H1 (cell line): Measurements from ENCODE around the gene FGF3. TPM values are rescaled to one million over a fixed set of nuclear protein-coding genes. Genes with fewer than 3 reads are reported as not detected.

Experiments used
- CTCF ChIA-PET: fragments of 300-600 bp; sonication (Branson Sonifier 250); formaldehyde crosslinking; loops from one replicate; lab custom pipeline; 2021; ENCODE audit not compliant: partially characterized antibody; lab: Charles Lee
- POLR2A ChIA-PET: fragments of 300-600 bp; sonication (Branson Sonifier 250); formaldehyde crosslinking; loops from one replicate; lab custom pipeline; 2021; ENCODE audit warnings: inconsistent platforms; ENCODE audit not compliant: partially characterized antibody; lab: Charles Lee
- DNase-seq, 2 experiments: peaks; one replicate each; pipeline versions ENCODE4 v3.0.0 to v3.0.0-alpha.2; 2010 to 2022; ENCODE audit warnings: low spot score in 2 of 2, low read depth in 1 of 2, mixed read lengths in 1 of 2
- FAIRE-seq: peaks from 2 replicates; lab custom pipeline; 2011; peaks lifted over from hg19 to GRCh38; lab: Jason Lieb, UNC
- H2AFZ ChIP-seq: 2 replicates; pipeline ENCODE4 v1.8.1; 2012; ENCODE audit warnings: low read length, inconsistent platforms
- H2AK5ac ChIP-seq: 2 replicates; pipeline ENCODE4 v1.6.1; 2013; ENCODE audit warnings: low read depth, low read length
- H2BK120ac ChIP-seq: replicated peaks from 2 replicates; pipeline ENCODE3; 2013; ENCODE audit warnings: low read depth, low read length, inconsistent platforms
- H2BK12ac ChIP-seq: 2 replicates; pipeline ENCODE4 v1.6.1; 2013; ENCODE audit warnings: low read depth, low read length
- H2BK15ac ChIP-seq: 2 replicates; pipeline ENCODE4 v1.6.1; 2013; ENCODE audit warnings: low read length
- H2BK20ac ChIP-seq: 2 replicates; pipeline ENCODE4 v1.6.1; 2013; ENCODE audit warnings: low read length
- H2BK5ac ChIP-seq: 2 replicates; pipeline ENCODE4 v1.6.1; 2013; ENCODE audit warnings: low read depth, low read length
- H3K14ac ChIP-seq: 2 replicates; pipeline ENCODE4 v1.6.1; 2013; ENCODE audit warnings: inconsistent platforms; ENCODE audit not compliant: insufficient read length
- H3K18ac ChIP-seq: 2 replicates; pipeline ENCODE4 v1.6.1; 2013; ENCODE audit warnings: low read length; ENCODE audit errors: extremely low read depth
- H3K23ac ChIP-seq: 2 replicates; pipeline ENCODE4 v1.6.1; 2013; ENCODE audit warnings: inconsistent platforms; ENCODE audit not compliant: insufficient read length
- H3K23me2 ChIP-seq: 2 replicates; pipeline ENCODE4 v1.6.1; 2013; ENCODE audit warnings: low read depth, low read length
- H3K27ac ChIP-seq: 2 replicates; pipeline ENCODE4 v1.6.1; 2011; ENCODE audit warnings: low read depth, low read length, inconsistent platforms
- H3K27me3 ChIP-seq, 4 experiments: replicated peaks in 1 of 4; 1 replicate in 1 of 4; 2 replicates in 3 of 4; pipeline versions ENCODE4 v1.6.1 to v1.8.1; 2011 to 2013; ENCODE audit warnings: low read length in 3 of 4, mild to moderate bottlenecking in 3 of 4, inconsistent platforms in 2 of 4, mixed read lengths in 2 of 4, moderate library complexity in 1 of 4; ENCODE audit not compliant: control insufficient read depth in 3 of 4, insufficient read depth in 3 of 4; ENCODE audit errors: extremely low read depth in 1 of 4
- H3K36me3 ChIP-seq, 4 experiments: 2 replicates each; pipeline versions ENCODE4 v1.6.1 to v1.8.1; 2011 to 2013; ENCODE audit warnings: mild to moderate bottlenecking in 4 of 4, low read length in 3 of 4, moderate library complexity in 2 of 4, control low read depth in 1 of 4, inconsistent platforms in 1 of 4; ENCODE audit not compliant: insufficient read depth in 4 of 4, control insufficient read depth in 2 of 4
- H3K4ac ChIP-seq: replicated peaks from 2 replicates; pipeline ENCODE3; 2013; ENCODE audit warnings: low read length, low read depth, mixed read lengths, inconsistent platforms; ENCODE audit not compliant: insufficient read length
- H3K4me1 ChIP-seq, 4 experiments: replicated peaks in 1 of 4; 1 replicate in 1 of 4; 2 replicates in 3 of 4; pipeline versions ENCODE4 v1.6.1 to v1.8.1; 2011 to 2013; ENCODE audit warnings: low read length in 3 of 4, inconsistent platforms in 2 of 4, mixed read lengths in 1 of 4; ENCODE audit not compliant: insufficient read depth in 4 of 4, control insufficient read depth in 3 of 4
- H3K4me2 ChIP-seq, 2 experiments: 2 replicates each; pipeline versions ENCODE4 v1.6.1 to v1.8.1; 2011 to 2013; ENCODE audit warnings: low read depth in 2 of 2, low read length in 2 of 2, control low read depth in 1 of 2, inconsistent platforms in 1 of 2, mild to moderate bottlenecking in 1 of 2; ENCODE audit not compliant: insufficient read depth in 1 of 2
- H3K4me3 ChIP-seq, 4 experiments: fragments of 200-600, 300-600 bp in 1 of 4; sonication (generic), shearing (Covaris generic), sonication (Bioruptor Twin) in 1 of 4; 2 replicates each; pipeline versions ENCODE4 v1.5.1 to v1.8.1; 2011 to 2016; ENCODE audit warnings: low read length in 4 of 4, low read depth in 3 of 4, control low read depth in 2 of 4, inconsistent platforms in 2 of 4, mild to moderate bottlenecking in 2 of 4, mixed read lengths in 1 of 4, moderate library complexity in 1 of 4; ENCODE audit not compliant: insufficient read depth in 2 of 4; ENCODE audit errors: extremely low read depth in 1 of 4
- H3K56ac ChIP-seq: replicated peaks from 2 replicates; pipeline ENCODE3; 2013; ENCODE audit warnings: low read depth, mild to moderate bottlenecking, mixed read lengths, low read length, inconsistent platforms; ENCODE audit not compliant: insufficient read length
- H3K79me1 ChIP-seq: 2 replicates; pipeline ENCODE4 v1.6.1; 2013; ENCODE audit warnings: low read depth, low read length, control low read depth
- H3K79me2 ChIP-seq, 2 experiments: 2 replicates each; pipeline versions ENCODE4 v1.6.1 to v1.8.1; 2012 to 2013; ENCODE audit warnings: low read length in 2 of 2, mild to moderate bottlenecking in 2 of 2, inconsistent platforms in 1 of 2; ENCODE audit not compliant: insufficient read depth in 2 of 2, control insufficient read depth in 1 of 2
- H3K9ac ChIP-seq, 4 experiments: replicated peaks in 1 of 4; 1 replicate in 1 of 4; 2 replicates in 3 of 4; pipeline versions ENCODE4 v1.6.1 to v1.8.1; 2011 to 2013; ENCODE audit warnings: low read depth in 3 of 4, low read length in 3 of 4, control low read depth in 2 of 4, mild to moderate bottlenecking in 2 of 4, moderate library complexity in 2 of 4, inconsistent platforms in 1 of 4; ENCODE audit errors: extremely low read depth in 1 of 4
- H3K9me3 ChIP-seq, 2 experiments: 2 replicates each; pipeline versions ENCODE4 v1.6.1 to v1.8.1; 2012 to 2013; ENCODE audit warnings: mild to moderate bottlenecking in 2 of 2, moderate library complexity in 2 of 2, control low read depth in 1 of 2, inconsistent platforms in 1 of 2, low read depth in 1 of 2, low read length in 1 of 2, mixed read lengths in 1 of 2; ENCODE audit not compliant: insufficient read depth in 2 of 2
- H4K20me1 ChIP-seq, 2 experiments: replicated peaks in 1 of 2; 2 replicates each; pipeline versions ENCODE3 to v1.8.1; 2011 to 2013; ENCODE audit warnings: inconsistent platforms in 2 of 2, low read length in 2 of 2, mild to moderate bottlenecking in 1 of 2; ENCODE audit not compliant: insufficient read depth in 2 of 2, control insufficient read depth in 1 of 2
- H4K5ac ChIP-seq: 2 replicates; pipeline ENCODE4 v1.6.1; 2013; ENCODE audit warnings: low read length, low read depth, mixed read lengths, inconsistent platforms; ENCODE audit not compliant: insufficient read length
- H4K8ac ChIP-seq: 2 replicates; pipeline ENCODE4 v1.8.0; 2013; ENCODE audit warnings: mild to moderate bottlenecking, moderate library complexity, low read length, inconsistent platforms; ENCODE audit not compliant: insufficient read depth; ENCODE audit errors: extremely low read depth
- H4K91ac ChIP-seq: replicated peaks from 2 replicates; pipeline ENCODE3; 2013; ENCODE audit warnings: low read length, mixed read lengths, inconsistent platforms; ENCODE audit not compliant: insufficient read length
- BACH1 ChIP-seq: IDR thresholded peaks from 2 replicates; pipeline ENCODE4 v1.6.1; 2012; ENCODE audit warnings: low read length, improper control_type of control experiment
- CTBP2 ChIP-seq: IDR thresholded peaks from 2 replicates; pipeline ENCODE4 v1.7.0; 2011; ENCODE audit warnings: borderline replicate concordance, mild to moderate bottlenecking, moderate library complexity, mixed read lengths, low read length; ENCODE audit not compliant: insufficient read depth, insufficient read length
- HDAC2 ChIP-seq, 2 experiments: fragments of 300-600 bp in 1 of 2; sonication (generic) in 1 of 2; IDR thresholded peaks; 2 replicates each; pipeline ENCODE4 v1.6.1; 2011 to 2012; ENCODE audit warnings: low read depth in 2 of 2, low read length in 2 of 2, mild to moderate bottlenecking in 2 of 2, moderate library complexity in 2 of 2, borderline replicate concordance in 1 of 2, inconsistent platforms in 1 of 2
- KDM5A ChIP-seq: fragments of 200-600 bp; IDR thresholded peaks from 2 replicates; pipeline ENCODE4 v1.7.1; 2012; ENCODE audit warnings: mild to moderate bottlenecking, low read length, inconsistent platforms, mixed read lengths
- RFX5 ChIP-seq: IDR thresholded peaks from 2 replicates; pipeline ENCODE4 v1.6.1; 2011; ENCODE audit warnings: low read depth, low read length, improper control_type of control experiment, borderline replicate concordance
- TCF12 ChIP-seq: IDR thresholded peaks from 2 replicates; pipeline ENCODE4 v1.6.1; 2011; ENCODE audit warnings: low read depth, mild to moderate bottlenecking, low read length
- YY1 ChIP-seq: IDR thresholded peaks from 2 replicates; pipeline ENCODE4 v1.6.1; 2011; ENCODE audit warnings: low read depth, mild to moderate bottlenecking, low read length
- ZNF274 ChIP-seq: IDR thresholded peaks from 2 replicates; pipeline ENCODE4 v1.7.0; 2012; ENCODE audit warnings: low read length, borderline replicate concordance; ENCODE audit errors: extremely low read depth
- WGBS, 2 experiments: shearing (Covaris generic) in 1 of 2; methylation state at CpG; one replicate each; pipeline versions ENCODE4 v1.1.6 to v1.1.7; 2013 to 2015; ENCODE audit warnings: low lambda C conversion rate in 2 of 2, mixed read lengths in 2 of 2, inconsistent platforms in 1 of 2, low coverage in 1 of 2, missing lambda C conversion rate in 1 of 2; ENCODE audit not compliant: insufficient replicate concordance in 2 of 2, insufficient coverage in 1 of 2, insufficient read length in 1 of 2; ENCODE audit errors: extremely low coverage in 1 of 2, missing lambda C conversion rate in 1 of 2; 5-methylcytosine and 5-hydroxymethylcytosine counted together
- polyA plus RNA-seq, 7 experiments: library from polyadenylated mRNA; depleted of rRNA in 3 of 7; stranded (reverse) in 5 of 7; unstranded in 2 of 7; fragments of >200 nt in 5 of 7; fragments of 200-250 nt in 2 of 7; gene quantifications; 1 replicate in 5 of 7; 2 replicates in 1 of 7; 4 replicates in 1 of 7; pipeline versions ENCODE4 v1.2.1 to v1.2.3, GENCODE V29; 2011 to 2013; ENCODE audit warnings: missing spikeins in 2 of 7, mixed read lengths in 2 of 7
- total RNA-seq: library from RNA; stranded (reverse); fragmentation: NEBNext Ultra II Directional; extraction: Animal tissue kit (Norgen Biotek cat#: 25700); gene quantifications from 2 replicates; pipeline ENCODE4 v1.2.1, GENCODE V29; 2021

The FGF3 gene
- total and polyA plus RNA-seq, 2 of the 8 experiments (the other 6 are each of a cell fraction or from before 2014, with no cell fraction given), result not detected

DNA sequence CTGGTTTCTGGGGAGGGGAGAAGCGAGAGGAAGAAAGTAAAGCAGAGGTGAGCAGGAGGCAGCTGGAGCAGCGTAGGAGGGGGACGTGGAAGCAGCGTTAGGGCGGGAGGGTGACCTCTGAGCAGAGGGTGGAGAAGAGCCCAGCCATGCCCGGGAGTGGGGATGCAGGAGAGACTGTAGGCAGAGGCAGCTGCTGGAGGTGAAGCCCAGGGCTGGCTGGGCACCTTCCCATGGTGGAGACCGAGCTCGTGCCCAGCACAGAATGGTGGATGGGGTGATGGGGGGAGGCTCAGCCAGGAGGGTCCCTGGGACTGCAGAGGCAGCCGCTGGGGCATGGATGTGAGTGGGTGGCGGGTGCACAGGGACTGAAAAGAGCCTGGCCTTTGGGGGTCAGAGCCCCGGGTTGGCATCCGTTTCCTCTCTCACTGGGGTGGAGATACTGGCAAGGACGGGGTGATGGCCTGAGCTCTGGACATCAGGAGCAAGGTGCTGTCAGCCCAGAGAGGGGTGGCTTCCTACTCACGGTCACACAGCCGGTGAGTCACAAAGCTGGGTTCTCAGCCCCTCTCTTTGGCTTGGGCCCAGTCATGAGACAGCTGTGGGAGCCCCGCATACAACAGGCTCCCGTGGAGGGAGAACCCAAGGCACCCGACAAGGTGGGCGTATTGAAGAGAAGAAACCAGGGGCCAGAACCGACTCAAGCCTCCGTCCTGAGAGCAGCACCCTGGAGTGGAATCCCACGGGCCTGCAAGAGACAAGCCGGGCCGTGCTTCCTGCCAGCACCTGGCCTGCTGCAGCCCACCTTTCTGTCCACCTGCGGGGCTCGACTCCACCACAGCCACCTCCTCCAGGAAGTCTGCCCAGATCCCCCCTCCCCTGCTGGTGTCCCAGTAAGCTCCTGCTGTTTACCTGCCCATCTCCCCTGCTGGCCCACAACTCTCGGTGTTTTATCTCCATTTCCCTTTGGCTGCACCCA, 45.8 kb upstream of the FGF3 start:
- no peak overlapping the region for H2AK5ac ChIP-seq
- H2BK15ac ChIP-seq, result peak overlapping the region; percentile 40; the same call in 1 of the 2 replicates
- H4K91ac ChIP-seq, result no peak overlapping the region
- H3K4ac ChIP-seq, result no peak overlapping the region
- no peak overlapping the region for H3K4me2 ChIP-seq
- no peak overlapping the region for H3K14ac ChIP-seq
- H4K20me1 ChIP-seq, result no peaks in the 10 kb centered on the region
- no peaks in the 10 kb centered on the region for H3K23me2 ChIP-seq
- FAIRE-seq (no peak), DNase-seq (no peak)
- H2BK20ac ChIP-seq, result no peak overlapping the region
- no peak overlapping the region for H2BK5ac ChIP-seq
- peaks cover 0 to 5% (median 1%) of the 10 kb centered on the region in 4 experiments; a peak in 2 of 7 replicates for H3K27me3 ChIP-seq
- H4K8ac ChIP-seq, result peak overlapping the region; percentile 68; the same call in 1 of the 2 replicates
- no peak overlapping the region for H3K27ac ChIP-seq
- no peak overlapping the region for H3K4me3 ChIP-seq
- ChIA-PET POLR2A (no interaction called here), CTCF (interaction anchor here (0.6 to 5.7 kb wide), 9 partner anchors 9 to 67 kb away, joined by 3 to 36 read pairs (median 4); no protein-coding TSS in a partner anchor)
- WGBS, 2 experiments, result 90% methylated on average over 27 of the region's 27 CpGs; no CpG with 5 or more reads in 1 of the 2 experiments
- no peak overlapping the region for H3K23ac ChIP-seq
- H3K9me3 ChIP-seq, result no peaks in the 10 kb centered on the region
- TF ChIP-seq ZNF274, result no peak
- TF ChIP-seq HDAC2 (IDR thresholded peaks at IDR 0.05; ENCODE audit: borderline replicate concordance in 1 of 2, low read depth in 2 of 2, low read length in 2 of 2), result no peak
- TF ChIP-seq CTBP2, result no peak
- TF ChIP-seq TCF12, result no peak
- no peak for TF ChIP-seq RFX5
- TF ChIP-seq BACH1, result no peak
- TF ChIP-seq YY1, result no peak
- no peak for TF ChIP-seq KDM5A
- H2BK12ac ChIP-seq, result 0 out of 2 replicates have a peak overlapping the region, but pooled peaks have one; percentile 27
- H4K5ac ChIP-seq, result no peak overlapping the region
- no peak overlapping the region for H2BK120ac ChIP-seq
- no peaks in the 10 kb centered on the region for H3K36me3 ChIP-seq
- no peak overlapping the region for H3K18ac ChIP-seq
- no peaks in the 10 kb centered on the region for H3K79me2 ChIP-seq
- no peak overlapping the region for H3K56ac ChIP-seq
- no peak overlapping the region for H2AFZ ChIP-seq
- no peak overlapping the region for H3K9ac ChIP-seq
- no peaks in the 10 kb centered on the region for H3K79me1 ChIP-seq
- H3K4me1 ChIP-seq, result peaks cover 0 to 18% (median 9%) of the 10 kb centered on the region in 4 experiments; a peak in 5 of 7 replicates
